HFFc6 (cell line): ENCODE data around the gene MEF2C. TPM values are rescaled to one million over a fixed set of nuclear protein-coding genes. Genes with fewer than 3 reads are reported as not detected.
A peak's percentile ranks its signal among the peaks of the same experiment; 100 is the strongest.

Experiments used
- DNase-seq: peaks from one replicate; pipeline ENCODE4 v3.0.0-alpha.2; 2018
- H3K27ac Mint-ChIP-seq: 2 replicates; pipeline ENCODE4 v1.8.0; 2020; ENCODE audit warnings: mild to moderate bottlenecking, mixed read lengths
- H3K27me3 Mint-ChIP-seq: 2 replicates; pipeline ENCODE4 v1.8.0; 2021; ENCODE audit warnings: mild to moderate bottlenecking, moderate library complexity, mixed read lengths; ENCODE audit not compliant: insufficient read depth
- H3K36me3 Mint-ChIP-seq: 2 replicates; pipeline ENCODE4 v1.8.0; 2021; ENCODE audit warnings: low read depth, mixed read lengths
- H3K4me1 Mint-ChIP-seq: 2 replicates; pipeline ENCODE4 v1.8.0; 2020; ENCODE audit warnings: low read depth, mixed read lengths
- H3K4me3 Mint-ChIP-seq: 2 replicates; pipeline ENCODE4 v1.8.0; 2020; ENCODE audit warnings: mild to moderate bottlenecking, moderate library complexity, mixed read lengths
- H3K9me3 Mint-ChIP-seq: 2 replicates; pipeline ENCODE4 v1.8.0; 2020; ENCODE audit warnings: mild to moderate bottlenecking, mixed read lengths
- CTCF ChIP-seq: fragments of 200-600 bp; sonication (generic); IDR thresholded peaks from 2 replicates; pipeline ENCODE4 v1.5.0; 2021; ENCODE audit warnings: antibody characterized with exemption, mild to moderate bottlenecking
- total RNA-seq, 6 experiments: library from RNA; stranded (reverse); fragmentation: NEBNext Ultra II Directional; extraction: Animal tissue kit (Norgen Biotek cat#: 25700); gene quantifications; 2 replicates in 1 of 6; 3 replicates in 5 of 6; pipeline ENCODE4 v1.2.3, GENCODE V29; 2021

The MEF2C gene
- total RNA-seq, 6 experiments from 2014 or later: 3.6 to 12.6 (median 9.2) TPM

GRCh38 chr5:88732862-88733261 lies 150.1 kb downstream of the MEF2C start:
- DNase-seq: no peak
- no peaks in the 10 kb centered on the region for H3K36me3 Mint-ChIP-seq
- no peaks in the 10 kb centered on the region for H3K9me3 Mint-ChIP-seq
- no peak overlapping the region for H3K4me3 Mint-ChIP-seq
- H3K4me1 Mint-ChIP-seq: peaks cover 11% of the 10 kb centered on the region; the same call in 1 of the 2 replicates
- no peak overlapping the region; the same call in 1 of the 2 replicates for H3K27ac Mint-ChIP-seq
- TF ChIP-seq CTCF: no peak
- no peaks in the 10 kb centered on the region for H3K27me3 Mint-ChIP-seq

GRCh38 chr5:88732181-88732633 lies 150.8 kb downstream of the MEF2C start:
- H3K4me1 Mint-ChIP-seq: peaks cover 11% of the 10 kb centered on the region; the same call in 1 of the 2 replicates
- peak overlapping the region; percentile 0; the same call in 1 of the 2 replicates for H3K4me3 Mint-ChIP-seq
- H3K27me3 Mint-ChIP-seq: no peaks in the 10 kb centered on the region
- no peak for DNase-seq
- peak overlapping the region; percentile 25; the same call in 1 of the 2 replicates for H3K27ac Mint-ChIP-seq
- no peaks in the 10 kb centered on the region for H3K9me3 Mint-ChIP-seq
- H3K36me3 Mint-ChIP-seq: no peaks in the 10 kb centered on the region
- no peak for TF ChIP-seq CTCF

DNA sequence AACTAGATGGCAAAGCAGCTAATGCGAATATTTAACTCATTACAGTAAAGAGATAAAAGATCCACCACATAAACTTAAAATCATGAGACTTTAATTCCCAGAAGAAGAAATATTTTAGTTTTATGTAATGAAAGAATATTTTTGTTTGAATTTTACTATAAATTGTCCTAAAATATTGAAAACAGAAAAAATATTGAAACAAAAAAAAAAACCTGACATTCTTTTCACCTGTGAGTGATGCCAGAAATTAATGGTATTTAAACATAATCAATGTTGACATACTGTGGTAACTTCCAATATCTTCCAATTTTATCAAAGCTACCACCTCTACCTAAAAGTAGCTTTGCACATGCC lies 153.2 kb downstream of the MEF2C start:
- Mint-ChIP-seq H3K27me3 (no peaks in the 10 kb centered on the region), H3K4me3 (no peak overlapping the region), H3K9me3 (no peaks in the 10 kb centered on the region), H3K27ac (no peak overlapping the region), H3K4me1 (peaks cover 11% of the 10 kb centered on the region; the same call in 1 of the 2 replicates), H3K36me3 (no peaks in the 10 kb centered on the region)
- TF ChIP-seq CTCF: no peak; the same call in 1 of the 2 replicates
- no peak for DNase-seq

DNA sequence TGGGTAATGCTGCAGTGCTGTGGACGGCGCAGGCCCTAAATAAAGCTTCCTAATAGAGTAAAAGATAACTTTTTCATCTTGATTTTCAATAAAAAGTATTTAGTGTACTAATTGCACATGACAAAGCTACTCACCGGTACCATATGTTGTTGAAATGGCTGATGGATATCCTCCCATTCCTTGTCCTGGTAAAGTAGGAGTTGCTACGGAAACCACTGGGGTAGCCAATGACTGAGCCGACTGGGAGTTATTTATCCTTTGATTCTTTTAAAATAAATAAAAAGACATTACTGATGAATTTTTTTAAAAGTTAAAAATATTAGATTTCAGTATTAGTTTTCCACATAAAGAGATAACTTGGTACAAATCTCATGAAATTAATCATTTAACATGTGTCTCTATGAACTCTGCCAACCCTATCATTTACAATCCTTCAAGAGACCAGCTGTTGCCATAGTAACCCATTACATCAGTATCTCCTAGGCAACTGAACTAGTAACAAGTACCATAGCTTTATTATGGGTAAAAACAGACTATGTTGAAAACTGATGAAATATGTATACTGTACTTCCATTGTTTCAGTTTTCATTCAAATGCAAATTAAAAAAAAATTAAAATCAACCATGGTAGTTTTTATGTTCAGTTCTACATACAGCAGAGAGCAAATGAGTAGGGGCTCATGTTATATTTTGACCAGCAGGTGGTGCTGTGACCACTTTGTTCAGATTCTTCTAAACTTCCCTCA lies 153.7 kb downstream of the MEF2C start:
- Mint-ChIP-seq H3K27ac (no peak overlapping the region), H3K27me3 (no peaks in the 10 kb centered on the region), H3K36me3 (no peaks in the 10 kb centered on the region), H3K4me1 (peaks cover 11% of the 10 kb centered on the region; the same call in 1 of the 2 replicates), H3K4me3 (no peak overlapping the region), H3K9me3 (no peaks in the 10 kb centered on the region)
- TF ChIP-seq CTCF: peak; percentile 96
- DNase-seq: peak; percentile 67

GRCh38 chr5:88727705-88728313 lies 155.2 kb downstream of the MEF2C start:
- H3K36me3 Mint-ChIP-seq: no peaks in the 10 kb centered on the region
- peaks cover 11% of the 10 kb centered on the region; the same call in 1 of the 2 replicates for H3K4me1 Mint-ChIP-seq
- no peaks in the 10 kb centered on the region for H3K27me3 Mint-ChIP-seq
- peak; percentile 94 for TF ChIP-seq CTCF
- no peaks in the 10 kb centered on the region for H3K9me3 Mint-ChIP-seq
- no peak overlapping the region for H3K27ac Mint-ChIP-seq
- DNase-seq: peak; percentile 16
- H3K4me3 Mint-ChIP-seq: no peak overlapping the region
